HG03565 (cell line): ENCODE measurements around the gene NCAM1.
A peak's percentile ranks its signal among the peaks of the same experiment; 100 is the strongest.
"Not testable (repeated sequence)": the region's sequence is repeated elsewhere in the genome, so short reads cannot be mapped to it uniquely, and the experiment has no call there.

ENCODE experiments used
- ATAC-seq: cut with Tn5 transposase; IDR thresholded peaks from one replicate; pipeline ENCODE4 v1.9.1; 2021; ENCODE audit warnings: mild to moderate bottlenecking, moderate library complexity; ENCODE audit not compliant: unreplicated experiment

The NCAM1 gene

GRCh38 chr11:113293936-113294335, 332.7 kb downstream of the NCAM1 start:
- ATAC-seq = no peak

GRCh38 chr11:113295993-113296392, 334.8 kb downstream of the NCAM1 start:
- no peak for ATAC-seq

GRCh38 chr11:113296447-113297205, 335.4 kb downstream of the NCAM1 start:
- no peak for ATAC-seq

- ATAC-seq = not testable (repeated sequence)
Measured at GRCh38 chr11:113298496-113298895, 337.3 kb downstream of the NCAM1 start.

GRCh38 chr11:113304916-113305315, 343.7 kb downstream of the NCAM1 start:
- ATAC-seq = no peak

- peak; percentile 45 for ATAC-seq
Measured at GRCh38 chr11:113305440-113306336, 344.5 kb downstream of the NCAM1 start.

GRCh38 chr11:113308601-113309000, 347.4 kb downstream of the NCAM1 start:
- ATAC-seq = no peak

GRCh38 chr11:113311536-113311935, 350.3 kb downstream of the NCAM1 start:
- ATAC-seq = no peak

- no peak for ATAC-seq
Measured at GRCh38 chr11:113313601-113314000, 352.4 kb downstream of the NCAM1 start.

GRCh38 chr11:113314065-113314388, 352.8 kb downstream of the NCAM1 start:
- no peak for ATAC-seq

GRCh38 chr11:113314389-113315301, 353.4 kb downstream of the NCAM1 start, which contains the start of gene TTC12:
Gene TTC12 (plus strand): TSS chr11:113314583. CDS start chr11:113316258, 1,675 bp downstream.
- peak; percentile 80 for ATAC-seq

GRCh38 chr11:113315811-113316210, 354.6 kb downstream of the NCAM1 start:
- ATAC-seq = no peak

GRCh38 chr11:113316256-113316655, 355.0 kb downstream of the NCAM1 start:
- ATAC-seq = no peak

- no peak for ATAC-seq
Measured at GRCh38 chr11:113317339-113317738, 356.1 kb downstream of the NCAM1 start.

GRCh38 chr11:113319085-113319484, 357.9 kb downstream of the NCAM1 start:
- ATAC-seq = no peak

GRCh38 chr11:113322158-113322557, 360.9 kb downstream of the NCAM1 start:
- ATAC-seq = no peak

- no peak for ATAC-seq
Measured at GRCh38 chr11:113324250-113324649, 363.0 kb downstream of the NCAM1 start.
